ENCODE results near the gene CXXC5.

GRCh38 chr5:139680368-139681111, 32.4 kb downstream of the CXXC5 start:
- no peak for TF ChIP-seq CTCF (conservative IDR thresholded peaks at IDR 0.05; ENCODE audit: low read depth, low read length)
- TF ChIP-seq EZH2 (IDR thresholded peaks at IDR 0.05; ENCODE audit: borderline replicate concordance, low read depth, low read length, poor library complexity, severe bottlenecking): no peak
